ENCODE measurements around the gene ARHGDIG. TPM values are rescaled to one million over a fixed set of nuclear protein-coding genes. Genes with fewer than 3 reads are reported as not detected.

ARHGDIG gene
- total and polyA plus RNA-seq, 9 of the 15 experiments (the other 6 are each of a cell fraction or from before 2014, with no cell fraction given): 0.36 to 2.5 (median 0.64) TPM; not detected in 2

DNA sequence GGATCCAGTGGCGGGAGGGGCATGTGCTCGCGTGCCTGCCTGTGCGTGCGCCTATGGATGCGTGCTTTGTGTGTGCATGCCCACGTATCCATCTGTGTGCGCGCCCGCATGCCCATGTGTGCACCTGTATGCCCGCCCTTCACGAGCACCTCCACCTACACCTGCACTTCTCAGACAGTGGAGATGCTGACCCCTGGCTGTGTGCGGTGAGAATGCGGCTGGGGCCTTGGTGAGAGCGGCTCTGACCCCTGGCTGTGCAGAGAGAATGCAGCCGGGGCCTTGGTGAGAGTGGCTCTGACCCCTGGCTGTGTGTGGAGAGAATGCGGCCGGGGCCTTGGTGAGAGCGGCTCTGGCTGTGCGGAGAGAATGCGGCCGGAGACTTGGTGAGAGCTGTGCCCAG is 38.2 kb downstream of the ARHGDIG start (continued):
- TF ChIP-seq SMC3 (conservative IDR thresholded peaks at IDR 0.05; ENCODE audit: insufficient read depth, low read depth, low read length): 0 out of 2 replicates have a peak, but pooled peaks have one; percentile 8

DNA sequence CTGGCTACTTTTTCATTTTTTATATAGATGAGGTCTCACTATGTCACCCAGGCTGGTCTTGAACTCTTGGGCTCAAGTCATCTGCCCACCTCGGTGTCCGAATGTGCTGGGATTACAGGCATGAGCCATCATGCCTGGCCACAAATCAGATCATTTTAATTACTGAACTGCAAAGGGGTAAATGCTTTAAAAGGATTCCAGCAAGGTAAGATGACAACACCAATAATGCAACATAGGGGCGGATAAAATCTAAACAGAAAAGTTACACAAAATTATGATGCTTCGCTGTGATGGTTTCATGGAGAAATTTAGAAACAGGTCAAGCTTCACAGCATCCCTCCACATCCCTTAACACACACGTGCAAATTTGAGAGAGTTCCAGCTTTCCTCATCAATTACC is 39.8 kb downstream of the ARHGDIG start:
- Histone ChIP-seq H3K36me3 (ENCODE audit: control insufficient read depth, insufficient read depth, low read length) (peaks cover 49% of the 10 kb centered on the region), H3K9me3 (replicated peaks; ENCODE audit: control insufficient read depth, insufficient read depth, low read depth, low read length) (no peaks in the 10 kb centered on the region), H3K4me3 (no peak overlapping the region), H2AFZ (ENCODE audit: low read depth, low read length) (no peak overlapping the region), H3K9me1 (ENCODE audit: control insufficient read depth, insufficient read depth, low read length) (peaks cover 5% of the 10 kb centered on the region), H3K79me2 (ENCODE audit: control insufficient read depth, insufficient read depth, low read length) (peaks cover 91% of the 10 kb centered on the region), H3K27ac (ENCODE audit: extremely low read depth, low read depth, low read length) (no peak overlapping the region), H3K4me1 (replicated peaks in 1 of 2; ENCODE audit: control insufficient read depth in 2 of 2, insufficient read depth in 2 of 2, low read length in 2 of 2) (peaks cover 16 to 65% of the 10 kb centered on the region in 2 experiments), H4K20me1 (replicated peaks; ENCODE audit: control insufficient read depth, insufficient read depth, low read length) (peaks cover 31% of the 10 kb centered on the region; the same call in 1 of the 2 replicates), H3K27me3 (ENCODE audit: control insufficient read depth in 2 of 2, insufficient read depth in 2 of 2, low read length in 2 of 2) (no peaks in the 10 kb centered on the region), H3K9ac (ENCODE audit: insufficient read depth in 1 of 2, low read depth in 2 of 2, low read length in 2 of 2) (no peak overlapping the region), H3K4me2 (ENCODE audit: insufficient read depth, low read length) (no peak overlapping the region)
- in situ Hi-C loops (cut with MboI): no loop called here
- ChIA-PET POLR2A (no interaction called here), CTCF (ENCODE audit: low intra/inter-chr PET ratio) (no interaction called here)
- DNase-seq (ENCODE audit: extremely low read depth in 1 of 4, low spot score in 3 of 4) (no peak), FAIRE-seq (no peak), ATAC-seq (no peak)
- 87% methylated on average over 5 of the region's 5 CpGs for WGBS (ENCODE audit: insufficient coverage, low coverage, missing lambda C conversion rate)
- BruUV-seq (replicated peaks): no TSS peak
- intact Hi-C loops (cut with micrococcal nuclease): no loop called here
- TF ChIP-seq CHD2 (IDR thresholded peaks at IDR 0.05; ENCODE audit: low read depth, low read length) (no peak), CBFA2T3 (IDR thresholded peaks at IDR 0.05) (no peak), CBX8 (IDR thresholded peaks at IDR 0.05; ENCODE audit: borderline replicate concordance, extremely low read depth, low read depth, low read length, poor library complexity, severe bottlenecking) (no peak), CREBBP (IDR thresholded peaks at IDR 0.05; ENCODE audit: low read depth, low read length) (no peak), MTA2 (IDR thresholded peaks at IDR 0.05; ENCODE audit: low read depth) (no peak), SMAD3 (CRISPR knock-in tag; conservative IDR thresholded peaks at IDR 0.05) (no peak), HNRNPK (IDR thresholded peaks at IDR 0.05; ENCODE audit: low read depth, low read length, poor library complexity, severe bottlenecking) (no peak), ZNF436 (CRISPR knock-in tag; IDR thresholded peaks at IDR 0.05) (no peak), THRAP3 (IDR thresholded peaks at IDR 0.05; ENCODE audit: borderline replicate concordance) (no peak), EHMT2 (IDR thresholded peaks at IDR 0.05) (no peak)
- TF ChIP-seq, protein P1, sequence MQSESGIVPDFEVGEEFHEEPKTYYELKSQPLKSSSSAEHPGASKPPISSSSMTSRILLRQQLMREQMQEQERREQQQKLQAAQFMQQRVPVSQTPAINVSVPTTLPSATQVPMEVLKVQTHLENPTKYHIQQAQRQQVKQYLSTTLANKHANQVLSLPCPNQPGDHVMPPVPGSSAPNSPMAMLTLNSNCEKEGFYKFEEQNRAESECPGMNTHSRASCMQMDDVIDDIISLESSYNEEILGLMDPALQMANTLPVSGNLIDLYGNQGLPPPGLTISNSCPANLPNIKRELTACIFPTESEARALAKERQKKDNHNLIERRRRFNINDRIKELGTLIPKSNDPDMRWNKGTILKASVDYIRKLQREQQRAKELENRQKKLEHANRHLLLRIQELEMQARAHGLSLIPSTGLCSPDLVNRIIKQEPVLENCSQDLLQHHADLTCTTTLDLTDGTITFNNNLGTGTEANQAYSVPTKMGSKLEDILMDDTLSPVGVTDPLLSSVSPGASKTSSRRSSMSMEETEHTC (IDR thresholded peaks at IDR 0.05): no peak
- TF ChIP-seq, protein P2, sequence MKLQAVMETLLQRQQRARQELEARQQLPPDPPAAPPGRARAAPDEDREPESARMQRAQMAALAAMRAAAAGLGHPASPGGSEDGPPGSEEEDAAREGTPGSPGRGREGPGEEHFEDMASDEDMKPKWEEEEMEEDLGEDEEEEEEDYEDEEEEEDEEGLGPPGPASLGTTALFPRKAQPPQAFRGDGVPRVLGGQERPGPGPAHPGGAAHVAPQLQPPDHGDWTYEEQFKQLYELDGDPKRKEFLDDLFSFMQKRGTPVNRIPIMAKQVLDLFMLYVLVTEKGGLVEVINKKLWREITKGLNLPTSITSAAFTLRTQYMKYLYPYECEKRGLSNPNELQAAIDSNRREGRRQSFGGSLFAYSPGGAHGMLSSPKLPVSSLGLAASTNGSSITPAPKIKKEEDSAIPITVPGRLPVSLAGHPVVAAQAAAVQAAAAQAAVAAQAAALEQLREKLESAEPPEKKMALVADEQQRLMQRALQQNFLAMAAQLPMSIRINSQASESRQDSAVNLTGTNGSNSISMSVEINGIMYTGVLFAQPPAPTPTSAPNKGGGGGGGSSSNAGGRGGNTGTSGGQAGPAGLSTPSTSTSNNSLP (IDR thresholded peaks at IDR 0.05; ENCODE audit: borderline replicate concordance, low read depth, low read length): no peak
- TF ChIP-seq, protein P3, sequence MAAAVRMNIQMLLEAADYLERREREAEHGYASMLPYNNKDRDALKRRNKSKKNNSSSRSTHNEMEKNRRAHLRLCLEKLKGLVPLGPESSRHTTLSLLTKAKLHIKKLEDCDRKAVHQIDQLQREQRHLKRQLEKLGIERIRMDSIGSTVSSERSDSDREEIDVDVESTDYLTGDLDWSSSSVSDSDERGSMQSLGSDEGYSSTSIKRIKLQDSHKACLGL (CRISPR knock-in tag; IDR thresholded peaks at IDR 0.05; ENCODE audit: borderline replicate concordance, poor library complexity, severe bottlenecking): no peak
- TF ChIP-seq, protein P4, sequence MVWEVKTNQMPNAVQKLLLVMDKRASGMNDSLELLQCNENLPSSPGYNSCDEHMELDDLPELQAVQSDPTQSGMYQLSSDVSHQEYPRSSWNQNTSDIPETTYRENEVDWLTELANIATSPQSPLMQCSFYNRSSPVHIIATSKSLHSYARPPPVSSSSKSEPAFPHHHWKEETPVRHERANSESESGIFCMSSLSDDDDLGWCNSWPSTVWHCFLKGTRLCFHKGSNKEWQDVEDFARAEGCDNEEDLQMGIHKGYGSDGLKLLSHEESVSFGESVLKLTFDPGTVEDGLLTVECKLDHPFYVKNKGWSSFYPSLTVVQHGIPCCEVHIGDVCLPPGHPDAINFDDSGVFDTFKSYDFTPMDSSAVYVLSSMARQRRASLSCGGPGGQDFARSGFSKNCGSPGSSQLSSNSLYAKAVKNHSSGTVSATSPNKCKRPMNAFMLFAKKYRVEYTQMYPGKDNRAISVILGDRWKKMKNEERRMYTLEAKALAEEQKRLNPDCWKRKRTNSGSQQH (CRISPR knock-in tag; IDR thresholded peaks at IDR 0.05): no peak
